Thyroid gland (tissue), 4 donors: ENCODE results near the gene SLC16A5. TPM values are rescaled to one million over a fixed set of nuclear protein-coding genes. Genes with fewer than 3 reads are reported as not detected.
"Not testable (repeated sequence)": the region's sequence is repeated elsewhere in the genome, so short reads cannot be mapped to it uniquely, and the experiment has no call there.

Experiments used
- DNase-seq, 2 donors: peaks; one replicate each; pipeline ENCODE4 v3.0.0-alpha.2; 2019
- H3K27ac ChIP-seq, 3 donors: fragments of 200-600 bp; sonication (generic); 1 replicate in 2 of 3; 2 replicates in 1 of 3; pipeline ENCODE4 v1.5.1; 2016 to 2019; ENCODE audit warnings: mild to moderate bottlenecking in 1 of 3, moderate library complexity in 1 of 3
- H3K27me3 ChIP-seq: fragments of 200-600 bp; sonication (generic); one replicate; pipeline ENCODE4 v1.5.1; 2019
- H3K36me3 ChIP-seq, 2 donors: fragments of 200-600 bp; sonication (generic); one replicate each; pipeline ENCODE4 v1.5.1; 2016 to 2019
- H3K4me1 ChIP-seq, 2 donors: fragments of 200-600 bp; sonication (generic); one replicate each; pipeline ENCODE4 v1.5.1; 2017 to 2019
- H3K4me3 ChIP-seq, 3 donors: fragments of 200-600 bp; sonication (generic); replicated peaks in 1 of 3; 1 replicate in 2 of 3; 2 replicates in 1 of 3; pipeline ENCODE4 v1.5.1; 2016; ENCODE audit warnings: mild to moderate bottlenecking in 1 of 3
- H3K9me3 ChIP-seq: fragments of 200-600 bp; sonication (generic); one replicate; pipeline ENCODE4 v1.5.1; 2017
- POLR2A ChIP-seq, 2 donors: fragments of 450-650 bp; IDR thresholded peaks; one replicate each; pipeline ENCODE4 v1.6.1; 2017; ENCODE audit warnings: antibody characterized with exemption in 2 of 2, mild to moderate bottlenecking in 2 of 2, moderate library complexity in 1 of 2
- WGBS, 2 donors: methylation state at CpG; one replicate each; pipeline ENCODE4 v1.1.5; 2017; 5-methylcytosine and 5-hydroxymethylcytosine counted together
- intact Hi-C: fragments of 100-400 bp; cut with DNase I; formaldehyde crosslinking; loops from one replicate; pipeline ENCODE4 v1.15.1; 2023
- total RNA-seq, 4 donors: library from RNA; depleted of rRNA; stranded (reverse); fragments of >200 nt; gene quantifications; one replicate each; pipeline ENCODE4 v1.2.3, GENCODE V29; 2016
- TF ChIP-seq, protein P1 (sequence below), 6 experiments: fragments of 200-600 bp in 3 of 6; fragments of 450-650 bp in 3 of 6; sonication (generic) in 3 of 6; IDR thresholded peaks; one replicate each; pipeline ENCODE4 v1.5.1; 2016 to 2019; ENCODE audit warnings: antibody characterized with exemption in 6 of 6, mild to moderate bottlenecking in 2 of 6, inconsistent platforms in 1 of 6, moderate library complexity in 1 of 6

SLC16A5 gene
- total RNA-seq, 4 donors from 2014 or later: 24.1 to 40.3 (median 27.6) TPM

- no peak for DNase-seq
- intact Hi-C loops: no loop called here
- Histone ChIP-seq H3K27me3 (no peaks in the 10 kb centered on the region), H3K27ac (no peak overlapping the region), H3K36me3 (no peaks in the 10 kb centered on the region), H3K9me3 (no peaks in the 10 kb centered on the region), H3K4me3 (no peak overlapping the region), H3K4me1 (peaks cover 6 to 7% of the 10 kb centered on the region in 2 donors)
- TF ChIP-seq, protein P1, sequence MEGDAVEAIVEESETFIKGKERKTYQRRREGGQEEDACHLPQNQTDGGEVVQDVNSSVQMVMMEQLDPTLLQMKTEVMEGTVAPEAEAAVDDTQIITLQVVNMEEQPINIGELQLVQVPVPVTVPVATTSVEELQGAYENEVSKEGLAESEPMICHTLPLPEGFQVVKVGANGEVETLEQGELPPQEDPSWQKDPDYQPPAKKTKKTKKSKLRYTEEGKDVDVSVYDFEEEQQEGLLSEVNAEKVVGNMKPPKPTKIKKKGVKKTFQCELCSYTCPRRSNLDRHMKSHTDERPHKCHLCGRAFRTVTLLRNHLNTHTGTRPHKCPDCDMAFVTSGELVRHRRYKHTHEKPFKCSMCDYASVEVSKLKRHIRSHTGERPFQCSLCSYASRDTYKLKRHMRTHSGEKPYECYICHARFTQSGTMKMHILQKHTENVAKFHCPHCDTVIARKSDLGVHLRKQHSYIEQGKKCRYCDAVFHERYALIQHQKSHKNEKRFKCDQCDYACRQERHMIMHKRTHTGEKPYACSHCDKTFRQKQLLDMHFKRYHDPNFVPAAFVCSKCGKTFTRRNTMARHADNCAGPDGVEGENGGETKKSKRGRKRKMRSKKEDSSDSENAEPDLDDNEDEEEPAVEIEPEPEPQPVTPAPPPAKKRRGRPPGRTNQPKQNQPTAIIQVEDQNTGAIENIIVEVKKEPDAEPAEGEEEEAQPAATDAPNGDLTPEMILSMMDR (IDR thresholded peaks at IDR 0.05): no peak
- no peak for TF ChIP-seq POLR2A (IDR thresholded peaks at IDR 0.05)
- 90 to 91% methylated on average over 5 of the region's 5 CpGs for WGBS, 2 donors
Observed at GRCh38 chr17:75135452-75135851, 47.7 kb downstream of the SLC16A5 start.

DNA sequence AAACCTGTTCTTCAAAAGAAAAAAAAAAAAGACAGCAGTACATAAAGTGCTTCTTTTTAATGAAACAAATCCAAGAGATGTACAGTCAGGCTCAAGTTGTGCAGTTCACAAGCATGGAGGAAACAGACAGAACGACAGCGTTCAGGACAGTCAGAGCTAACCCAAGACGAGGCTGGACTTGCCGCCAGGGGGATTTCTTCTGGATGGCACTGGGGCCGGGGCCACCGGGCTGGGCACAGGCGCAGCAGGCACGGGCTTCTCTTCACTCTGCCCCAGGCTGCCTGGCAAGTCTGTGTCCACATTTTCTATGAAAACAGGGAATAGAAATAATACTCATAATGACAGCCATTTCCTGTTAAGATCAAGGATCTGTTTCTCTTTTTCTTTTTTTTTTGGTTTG lies 48.2 kb downstream of the SLC16A5 start:
- no peak for TF ChIP-seq POLR2A (IDR thresholded peaks at IDR 0.05)
- TF ChIP-seq, protein P1 (IDR thresholded peaks at IDR 0.05): no peak
- intact Hi-C loops: no loop called here
- Histone ChIP-seq H3K27me3 (no peaks in the 10 kb centered on the region), H3K4me3 (no peak overlapping the region), H3K27ac (no peak overlapping the region), H3K9me3 (no peaks in the 10 kb centered on the region), H3K4me1 (peaks cover 6 to 7% of the 10 kb centered on the region in 2 donors), H3K36me3 (no peaks in the 10 kb centered on the region)
- DNase-seq: no peak
- 88 to 92% methylated on average over 8 of the region's 8 CpGs for WGBS, 2 donors

GRCh38 chr17:75137762-75138161 lies 50.0 kb downstream of the SLC16A5 start:
- H3K27ac ChIP-seq, H3K4me3 ChIP-seq, H3K27me3 ChIP-seq, DNase-seq, H3K4me1 ChIP-seq, H3K36me3 ChIP-seq, H3K9me3 ChIP-seq, intact Hi-C loops: not testable (repeated sequence)
- 94% methylated on average over 9 of the region's 9 CpGs for WGBS, 2 donors

DNA sequence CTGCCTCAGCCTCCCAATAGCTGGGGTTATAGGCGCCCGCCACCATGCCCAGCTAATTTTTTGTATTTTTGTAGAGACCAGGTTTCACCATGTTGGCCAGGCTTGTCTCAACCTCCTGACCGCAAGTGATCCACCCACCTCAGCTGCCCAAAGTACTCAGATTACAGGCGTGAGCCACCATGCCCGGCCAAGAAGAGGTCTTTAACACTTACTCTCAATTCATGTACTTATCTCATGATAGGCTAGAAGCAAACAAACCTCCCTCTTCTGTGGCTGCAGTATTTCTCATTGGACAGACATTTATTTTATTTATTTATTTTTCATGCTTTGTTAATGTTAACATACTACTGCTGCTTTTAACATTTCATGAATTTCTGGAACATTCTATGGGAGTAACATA lies 50.8 kb downstream of the SLC16A5 start:
- TF ChIP-seq POLR2A (IDR thresholded peaks at IDR 0.05): no peak
- TF ChIP-seq, protein P1 (IDR thresholded peaks at IDR 0.05): no peak
- no peak overlapping the region for H3K27ac ChIP-seq
- no peak overlapping the region for H3K4me3 ChIP-seq
- intact Hi-C loops: no loop called here
- H3K4me1 ChIP-seq: no peaks in the 10 kb centered on the region
- no peak for DNase-seq
- H3K27me3 ChIP-seq: no peaks in the 10 kb centered on the region
- 92 to 96% methylated on average over 5 of the region's 5 CpGs for WGBS, 2 donors
- no peaks in the 10 kb centered on the region for H3K36me3 ChIP-seq
- no peaks in the 10 kb centered on the region for H3K9me3 ChIP-seq

DNA sequence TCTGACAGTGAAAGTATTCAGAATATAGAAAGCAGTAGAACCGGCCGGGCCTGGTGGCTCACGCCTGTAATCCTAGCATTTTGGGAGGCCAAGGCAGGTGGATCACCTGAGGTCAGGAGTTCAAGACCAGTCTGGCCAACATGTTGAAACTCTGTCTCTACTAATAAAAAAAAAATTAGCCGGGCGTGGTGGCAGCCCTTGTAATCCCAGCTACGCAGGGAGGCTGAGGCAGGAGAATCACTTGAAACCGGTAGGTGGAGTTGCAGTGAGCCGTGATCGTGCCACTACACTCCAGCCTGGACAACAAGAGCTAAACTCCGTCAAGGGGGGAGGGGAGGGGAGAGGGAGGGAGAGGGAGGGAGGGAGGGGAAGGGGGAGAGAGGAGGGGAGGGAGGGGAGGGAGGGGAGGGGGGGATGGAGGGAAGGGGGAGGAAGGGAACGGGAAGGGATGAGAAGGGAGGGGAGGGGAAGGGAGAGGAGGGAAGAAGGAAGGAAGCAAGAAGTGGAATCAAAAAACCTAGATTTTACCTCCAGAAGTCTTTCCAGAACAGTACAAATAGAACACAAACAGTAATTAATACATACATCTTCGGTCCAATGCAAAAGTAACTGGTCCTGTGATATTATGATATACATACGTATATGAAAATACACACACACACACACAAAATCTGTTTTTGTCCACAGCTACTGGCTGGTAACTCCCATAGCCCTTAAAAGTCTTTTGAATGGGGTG lies 54.6 kb downstream of the SLC16A5 start:
- no peaks in the 10 kb centered on the region for H3K4me1 ChIP-seq
- no peaks in the 10 kb centered on the region for H3K9me3 ChIP-seq
- TF ChIP-seq POLR2A (IDR thresholded peaks at IDR 0.05): no peak
- TF ChIP-seq, protein P1 (IDR thresholded peaks at IDR 0.05): no peak
- WGBS, 2 donors: 83 to 84% methylated on average over 13 of the region's 13 CpGs
- H3K4me3 ChIP-seq: no peak overlapping the region
- H3K27ac ChIP-seq: no peak overlapping the region
- H3K36me3 ChIP-seq: no peaks in the 10 kb centered on the region
- intact Hi-C loops: no loop called here
- no peaks in the 10 kb centered on the region for H3K27me3 ChIP-seq
- DNase-seq: no peak
